ENCODE measurements around the gene GOLPH3. TPM values are rescaled to one million over a fixed set of nuclear protein-coding genes. Genes with fewer than 3 reads are reported as not detected.
"Not testable (repeated sequence)": the region's sequence is repeated elsewhere in the genome, so short reads cannot be mapped to it uniquely, and the experiment has no call there.

Gene GOLPH3
- total and polyA plus RNA-seq, 7 experiments from 2014 or later: 46.9 to 86.1 (median 60.8) TPM

GRCh38 chr5:32172923-32173266 lies 1.2 kb downstream of the GOLPH3 start:
- Histone ChIP-seq H3K27me3 (ENCODE audit: control insufficient read depth in 2 of 2, insufficient read depth in 2 of 2, low read length in 2 of 2) (no peaks in the 10 kb centered on the region), H3K4me3 (ENCODE audit: low read length) (peak overlapping the region; percentile 87), H3K36me3 (ENCODE audit: control insufficient read depth in 2 of 3, insufficient read depth in 3 of 3, low read length in 3 of 3) (peaks cover 0 to 13% (median 4%) of the 10 kb centered on the region in 3 experiments), H3K9me3 (ENCODE audit: control insufficient read depth in 2 of 3, low read length in 3 of 3) (no peaks in the 10 kb centered on the region), H3K27ac (ENCODE audit: low read depth, low read length) (peak overlapping the region; percentile 100), H3K4me1 (ENCODE audit: control insufficient read depth in 2 of 2, insufficient read depth in 2 of 2, low read length in 2 of 2) (peaks cover 7 to 11% of the 10 kb centered on the region in 2 donors)
- Mint-ChIP-seq H3K4me3 (peak overlapping the region; percentile 85 to 100 (median 98)), H3K4me1 (peaks cover 27 to 58% (median 45%) of the 10 kb centered on the region in 7 donors), H3K9me3 (no peaks in the 10 kb centered on the region), H3K36me3 (peaks cover 7 to 39% (median 28%) of the 10 kb centered on the region in 5 donors), H3K27ac (peak overlapping the region; percentile 94 to 99 (median 98)), H3K27me3 (peaks cover 0 to 4% (median 0%) of the 10 kb centered on the region in 5 donors)
- CTCF ChIA-PET: no interaction called here
- POLR2A ChIA-PET: interaction anchor here (0.6 to 2.8 kb wide), 3 partner anchors 15 to 412 kb away, joined by 3 to 11 read pairs (median 4); partner anchors contain the start of gene SUB1
- intact Hi-C loops (cut with micrococcal nuclease): loop anchor here (2.0 to 10.0 kb wide), 8 partner anchors 48 to 1832 kb away; partner anchors contain the start of genes AMACR (in 1 of the 2) and TARS1 (in 1 of the 2)
- DNase-seq (peak in 4 of 9 donors; percentile 10 to 28 (median 14)), ATAC-seq (no peak)

GRCh38 chr5:32172186-32172911 lies 1.8 kb downstream of the GOLPH3 start:
- POLR2A ChIA-PET: interaction anchor here (0.6 to 2.8 kb wide), 6 partner anchors 14 to 413 kb away, joined by 3 to 11 read pairs (median 3); partner anchors contain the start of genes MTMR12 and SUB1
- peak overlapping the region; percentile 94 to 99 (median 98) for H3K27ac Mint-ChIP-seq
- CTCF ChIA-PET; H3K27me3 Mint-ChIP-seq; ATAC-seq; H3K27me3 ChIP-seq (ENCODE audit: control insufficient read depth in 2 of 2, insufficient read depth in 2 of 2, low read length in 2 of 2); H3K9me3 Mint-ChIP-seq; H3K9me3 ChIP-seq (ENCODE audit: control insufficient read depth in 2 of 3, low read length in 3 of 3): not testable (repeated sequence)
- Histone ChIP-seq H3K36me3 (ENCODE audit: control insufficient read depth in 2 of 3, insufficient read depth in 3 of 3, low read length in 3 of 3) (peaks cover 0 to 16% (median 6%) of the 10 kb centered on the region in 3 experiments), H3K4me3 (ENCODE audit: low read length) (peak overlapping the region; percentile 87), H3K4me1 (ENCODE audit: control insufficient read depth in 2 of 2, insufficient read depth in 2 of 2, low read length in 2 of 2) (peaks cover 7 to 11% of the 10 kb centered on the region in 2 donors), H3K27ac (ENCODE audit: low read depth, low read length) (peak overlapping the region; percentile 100)
- H3K4me1 Mint-ChIP-seq: peaks cover 31 to 62% (median 44%) of the 10 kb centered on the region in 7 donors
- peaks cover 7 to 39% (median 31%) of the 10 kb centered on the region in 5 donors for H3K36me3 Mint-ChIP-seq
- intact Hi-C loops (cut with micrococcal nuclease): loop anchor here (2.0 to 10.0 kb wide), 8 partner anchors 48 to 1832 kb away; partner anchors contain the start of genes AMACR (in 1 of the 2) and TARS1 (in 1 of the 2)
- peak in 3 of 9 donors; percentile 13 to 34 (median 19) for DNase-seq
- H3K4me3 Mint-ChIP-seq: peak overlapping the region; percentile 85 to 100 (median 98)

DNA sequence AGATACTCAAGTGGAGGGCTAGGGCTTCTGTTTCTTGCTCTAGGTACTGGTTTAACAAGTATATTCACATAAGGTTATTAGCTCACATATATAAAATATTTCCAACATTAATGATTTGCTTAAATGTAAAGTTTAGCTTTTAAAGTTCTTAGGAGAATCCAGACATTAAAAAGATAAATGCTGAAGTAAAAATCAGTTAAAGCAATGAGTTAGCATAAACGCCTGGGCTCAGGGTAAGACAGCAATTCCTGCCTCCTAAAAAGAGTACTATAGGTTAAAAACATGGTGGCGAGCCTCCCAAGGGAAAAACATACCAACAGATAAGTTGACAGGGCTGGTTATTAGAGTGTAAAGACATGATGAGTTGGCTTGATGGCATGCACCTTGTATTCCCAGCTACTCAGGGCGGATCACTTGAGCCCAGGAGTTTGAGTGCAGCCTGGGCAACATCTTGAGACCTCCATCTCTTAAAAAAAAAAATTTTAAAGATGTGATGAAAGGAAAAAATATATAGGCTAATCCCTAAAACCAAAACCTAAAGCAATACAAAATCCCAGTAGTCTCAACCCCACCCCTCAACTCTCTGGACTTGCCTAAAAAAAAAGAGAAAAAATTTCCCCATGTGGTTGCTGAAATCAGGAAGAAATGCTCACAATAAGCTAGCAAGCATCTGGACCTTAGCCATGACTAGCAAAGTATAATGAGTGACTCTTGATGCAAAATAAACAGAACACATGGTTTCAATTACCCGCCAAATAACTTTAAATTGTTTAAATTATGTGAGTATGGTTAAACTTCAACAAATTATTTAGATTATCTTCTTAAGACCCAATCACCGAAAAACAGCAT lies 3.6 kb downstream of the GOLPH3 start:
- intact Hi-C loops (cut with micrococcal nuclease): loop anchor here (5.0 to 10.0 kb wide), 5 partner anchors 46 to 1834 kb away; partner anchors contain the start of gene AMACR (in 1 of the 2)
- Histone ChIP-seq H3K27me3 (ENCODE audit: control insufficient read depth in 2 of 2, insufficient read depth in 2 of 2, low read length in 2 of 2) (no peaks in the 10 kb centered on the region), H3K4me1 (ENCODE audit: control insufficient read depth in 2 of 2, insufficient read depth in 2 of 2, low read length in 2 of 2) (peaks cover 7 to 11% of the 10 kb centered on the region in 2 donors), H3K9me3 (ENCODE audit: control insufficient read depth in 2 of 3, low read length in 3 of 3) (no peaks in the 10 kb centered on the region), H3K27ac (ENCODE audit: low read depth, low read length) (no peak overlapping the region), H3K36me3 (ENCODE audit: control insufficient read depth in 2 of 3, insufficient read depth in 3 of 3, low read length in 3 of 3) (peaks cover 0 to 16% (median 6%) of the 10 kb centered on the region in 3 experiments), H3K4me3 (ENCODE audit: low read length) (no peak overlapping the region)
- peak overlapping the region in 5 of 9 donors; percentile 25 to 44 (median 31) for H3K27ac Mint-ChIP-seq
- ATAC-seq (no peak), DNase-seq (no peak)
- H3K4me1 Mint-ChIP-seq: peaks cover 36 to 70% (median 51%) of the 10 kb centered on the region in 7 donors
- H3K9me3 Mint-ChIP-seq: no peaks in the 10 kb centered on the region
- H3K27me3 Mint-ChIP-seq: no peaks in the 10 kb centered on the region
- peak overlapping the region; percentile 7 to 65 (median 42) for H3K4me3 Mint-ChIP-seq
- ChIA-PET POLR2A (interaction anchor here (1.2 kb wide), 1 partner anchor 142 kb away, joined by 3 read pairs; the partner anchor contains the start of gene MTMR12), CTCF (no interaction called here)
- peaks cover 7 to 35% (median 33%) of the 10 kb centered on the region in 5 donors for H3K36me3 Mint-ChIP-seq

- no peak overlapping the region for H3K27ac ChIP-seq (ENCODE audit: low read depth, low read length)
- ChIA-PET POLR2A (interaction anchor here (0.6 to 0.7 kb wide), 2 partner anchors 131 to 408 kb away, joined by 6 to 9 read pairs; no protein-coding TSS in a partner anchor), CTCF (no interaction called here)
- H3K27me3 ChIP-seq (ENCODE audit: control insufficient read depth in 2 of 2, insufficient read depth in 2 of 2, low read length in 2 of 2): no peaks in the 10 kb centered on the region
- ATAC-seq (no peak), DNase-seq (no peak)
- intact Hi-C loops (cut with micrococcal nuclease): no loop called here
- H3K4me1 ChIP-seq (ENCODE audit: control insufficient read depth in 2 of 2, insufficient read depth in 2 of 2, low read length in 2 of 2): peaks cover 7 to 11% of the 10 kb centered on the region in 2 donors
- no peaks in the 10 kb centered on the region for H3K27me3 Mint-ChIP-seq
- H3K4me1 Mint-ChIP-seq: peaks cover 29 to 77% (median 58%) of the 10 kb centered on the region in 7 donors
- no peak overlapping the region for H3K4me3 ChIP-seq (ENCODE audit: low read length)
- H3K27ac Mint-ChIP-seq: peak overlapping the region in 4 of 9 donors; percentile 16 to 58 (median 34)
- peak overlapping the region in 4 of 10 donors; percentile 12 to 35 (median 24) for H3K4me3 Mint-ChIP-seq
- H3K9me3 Mint-ChIP-seq: no peaks in the 10 kb centered on the region
- peaks cover 7 to 38% (median 32%) of the 10 kb centered on the region in 5 donors for H3K36me3 Mint-ChIP-seq
- H3K36me3 ChIP-seq (ENCODE audit: control insufficient read depth in 2 of 3, insufficient read depth in 3 of 3, low read length in 3 of 3): peaks cover 0 to 16% (median 6%) of the 10 kb centered on the region in 3 experiments
- H3K9me3 ChIP-seq (ENCODE audit: control insufficient read depth in 2 of 3, low read length in 3 of 3): no peaks in the 10 kb centered on the region
Observed at GRCh38 chr5:32168460-32169033, 5.6 kb downstream of the GOLPH3 start.

GRCh38 chr5:32165597-32165996 lies 8.5 kb downstream of the GOLPH3 start:
- intact Hi-C loops (cut with micrococcal nuclease): no loop called here
- no peak overlapping the region for H3K4me3 Mint-ChIP-seq
- no peak for ATAC-seq
- Histone ChIP-seq H3K36me3 (ENCODE audit: control insufficient read depth in 2 of 3, insufficient read depth in 3 of 3, low read length in 3 of 3) (peaks cover 0 to 16% (median 6%) of the 10 kb centered on the region in 3 experiments), H3K4me1 (ENCODE audit: control insufficient read depth in 2 of 2, insufficient read depth in 2 of 2, low read length in 2 of 2) (peaks cover 7 to 11% of the 10 kb centered on the region in 2 donors), H3K4me3 (ENCODE audit: low read length) (no peak overlapping the region), H3K27me3 (ENCODE audit: control insufficient read depth in 2 of 2, insufficient read depth in 2 of 2, low read length in 2 of 2) (no peaks in the 10 kb centered on the region), H3K27ac (ENCODE audit: low read depth, low read length) (no peak overlapping the region), H3K9me3 (ENCODE audit: control insufficient read depth in 2 of 3, low read length in 3 of 3) (no peaks in the 10 kb centered on the region)
- H3K27ac Mint-ChIP-seq: no peak overlapping the region
- ChIA-PET POLR2A (interaction anchor here (0.6 to 1.2 kb wide), 3 partner anchors 9 to 336 kb away, joined by 3 to 5 read pairs (median 3); partner anchors contain the start of gene GOLPH3), CTCF (no interaction called here)
- H3K9me3 Mint-ChIP-seq: no peaks in the 10 kb centered on the region
- DNase-seq: no peak
- H3K27me3 Mint-ChIP-seq: no peaks in the 10 kb centered on the region
- peaks cover 7 to 39% (median 32%) of the 10 kb centered on the region in 5 donors for H3K36me3 Mint-ChIP-seq
- peaks cover 32 to 68% (median 53%) of the 10 kb centered on the region in 7 donors for H3K4me1 Mint-ChIP-seq

Data from naive thymus-derived CD4-positive, alpha-beta T cell (primary cell).